ENCODE measurements around the gene LRRTM4. TPM values are rescaled to one million over a fixed set of nuclear protein-coding genes. Genes with fewer than 3 reads are reported as not detected.

The LRRTM4 gene
- total RNA-seq, 4 donors from 2014 or later, result 0.27 to 0.32 TPM; not detected in 2

- DNase-seq, result no peak
- in situ Hi-C loops (cut with MboI; ENCODE audit: low pct_ligation_motif_present in 1 of 4, low pct_unique_long_range_greater_than_20kb in 1 of 4, low sequenced_read_pairs in 3 of 4) (no loop called here), intact Hi-C loops (cut with DNase I; ENCODE audit: low total_unique reads) (no loop called here)
- H3K9me3 ChIP-seq, result no peaks in the 10 kb centered on the region
- H3K4me3 ChIP-seq, result no peak overlapping the region
- H3K27me3 ChIP-seq, result no peaks in the 10 kb centered on the region
- H3K27ac ChIP-seq, result no peak overlapping the region
- no peaks in the 10 kb centered on the region for H3K4me1 ChIP-seq
- TF ChIP-seq CTCF (IDR thresholded peaks at IDR 0.05) (no peak), POLR2AphosphoS5 (IDR thresholded peaks at IDR 0.05) (no peak), EP300 (IDR thresholded peaks at IDR 0.05; ENCODE audit: low read depth) (no peak), POLR2A (IDR thresholded peaks at IDR 0.05) (no peak)
- no peaks in the 10 kb centered on the region for H3K36me3 ChIP-seq
- 39% methylated on average over 2 of the region's 2 CpGs; no CpG with 5 or more reads in 1 of the 2 donors for WGBS, 2 donors (ENCODE audit: low coverage in 1 of 2)
These were observed 654.3 kb downstream of the LRRTM4 start for GRCh38 chr2:76867854-76868253.

- no peaks in the 10 kb centered on the region for H3K9me3 ChIP-seq
- in situ Hi-C loops (cut with MboI; ENCODE audit: low pct_ligation_motif_present in 1 of 4, low pct_unique_long_range_greater_than_20kb in 1 of 4, low sequenced_read_pairs in 3 of 4), result no loop called here
- H3K27me3 ChIP-seq, result no peaks in the 10 kb centered on the region
- 40% methylated on average over 1 of the region's 1 CpG for WGBS, 2 donors (ENCODE audit: low coverage in 1 of 2)
- TF ChIP-seq POLR2A (IDR thresholded peaks at IDR 0.05) (no peak), POLR2AphosphoS5 (IDR thresholded peaks at IDR 0.05) (no peak), EP300 (IDR thresholded peaks at IDR 0.05; ENCODE audit: low read depth) (no peak), CTCF (IDR thresholded peaks at IDR 0.05) (no peak)
- H3K36me3 ChIP-seq, result no peaks in the 10 kb centered on the region
- no peak overlapping the region for H3K27ac ChIP-seq
- intact Hi-C loops (cut with DNase I; ENCODE audit: low total_unique reads), result no loop called here
- no peaks in the 10 kb centered on the region for H3K4me1 ChIP-seq
- DNase-seq, result no peak
- no peak overlapping the region for H3K4me3 ChIP-seq
These were observed 655.7 kb downstream of the LRRTM4 start for GRCh38 chr2:76866464-76866863.

- in situ Hi-C loops (cut with MboI; ENCODE audit: low pct_ligation_motif_present in 1 of 4, low pct_unique_long_range_greater_than_20kb in 1 of 4, low sequenced_read_pairs in 3 of 4) (no loop called here), intact Hi-C loops (cut with DNase I; ENCODE audit: low total_unique reads) (no loop called here)
- TF ChIP-seq POLR2AphosphoS5 (IDR thresholded peaks at IDR 0.05) (no peak), CTCF (IDR thresholded peaks at IDR 0.05) (no peak), EP300 (IDR thresholded peaks at IDR 0.05; ENCODE audit: low read depth) (no peak), POLR2A (IDR thresholded peaks at IDR 0.05) (no peak)
- Histone ChIP-seq H3K4me3 (no peak overlapping the region), H3K27me3 (no peaks in the 10 kb centered on the region), H3K4me1 (no peaks in the 10 kb centered on the region), H3K36me3 (no peaks in the 10 kb centered on the region), H3K9me3 (no peaks in the 10 kb centered on the region), H3K27ac (no peak overlapping the region)
- DNase-seq, result no peak
- 69 to 100% methylated on average over 2 to 3 of the region's 3 CpGs for WGBS, 2 donors (ENCODE audit: low coverage in 1 of 2)
These were observed 659.3 kb downstream of the LRRTM4 start for GRCh38 chr2:76862901-76863300.

GRCh38 chr2:76861708-76862107 is 660.5 kb downstream of the LRRTM4 start:
- H3K4me1 ChIP-seq, result no peaks in the 10 kb centered on the region
- H3K9me3 ChIP-seq, result no peaks in the 10 kb centered on the region
- H3K4me3 ChIP-seq, result no peak overlapping the region
- no peak overlapping the region for H3K27ac ChIP-seq
- H3K27me3 ChIP-seq, result no peaks in the 10 kb centered on the region
- H3K36me3 ChIP-seq, result no peaks in the 10 kb centered on the region
- 44 to 59% methylated on average over 3 of the region's 3 CpGs for WGBS, 2 donors (ENCODE audit: low coverage in 1 of 2)
- DNase-seq, result no peak
- intact Hi-C loops (cut with DNase I; ENCODE audit: low total_unique reads), result no loop called here
- in situ Hi-C loops (cut with MboI; ENCODE audit: low pct_ligation_motif_present in 1 of 4, low pct_unique_long_range_greater_than_20kb in 1 of 4, low sequenced_read_pairs in 3 of 4), result no loop called here
- TF ChIP-seq POLR2AphosphoS5 (IDR thresholded peaks at IDR 0.05) (no peak), CTCF (IDR thresholded peaks at IDR 0.05) (no peak), POLR2A (IDR thresholded peaks at IDR 0.05) (no peak), EP300 (IDR thresholded peaks at IDR 0.05; ENCODE audit: low read depth) (no peak)

All from transverse colon (tissue), 4 donors.